NCI-H187 treated with DMSO at 0.1 percent for 48 hours (cell line): ENCODE results near the gene JAKMIP1.

Experiments
- DNase-seq: peaks from one replicate; lab custom pipeline; 2025; lab: John Stamatoyannopoulos, UW

JAKMIP1 gene

DNA sequence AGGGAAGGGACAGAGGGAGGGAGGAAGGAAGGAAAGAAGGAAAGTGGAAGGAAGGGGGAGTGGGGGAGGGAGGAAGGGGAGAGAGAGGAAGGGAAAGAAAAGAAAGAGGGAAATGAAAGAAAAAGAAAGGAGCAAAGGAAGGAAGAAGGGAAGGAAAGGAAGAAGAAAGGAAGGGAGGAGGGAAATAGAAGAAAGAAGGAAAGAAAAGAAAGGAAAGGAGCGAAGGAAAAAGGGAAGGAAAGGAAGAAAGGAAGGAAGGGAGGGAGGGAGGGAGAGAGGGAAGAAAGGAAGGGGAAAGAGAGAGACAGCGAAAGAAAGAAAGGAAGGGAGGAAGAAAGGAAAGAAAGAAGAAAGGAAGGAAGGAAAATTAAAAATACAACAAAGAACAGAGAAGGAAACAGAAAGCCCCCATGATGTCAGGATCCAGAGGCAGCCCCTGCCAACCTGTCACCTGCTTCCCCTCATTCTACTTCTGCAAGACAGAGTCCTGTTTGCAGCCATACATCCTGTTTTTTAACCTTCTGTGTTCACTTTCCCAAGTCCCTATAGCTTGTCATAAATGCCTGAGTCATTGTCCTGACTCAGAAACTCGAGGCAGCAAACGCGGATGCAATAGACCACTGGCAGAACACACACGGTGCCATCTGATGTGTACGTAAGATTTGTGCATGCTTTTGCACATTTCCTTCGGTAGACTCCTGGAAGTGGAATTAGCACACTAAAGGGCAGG is 105.2 kb downstream of the JAKMIP1 start:
- no peak for DNase-seq

DNA sequence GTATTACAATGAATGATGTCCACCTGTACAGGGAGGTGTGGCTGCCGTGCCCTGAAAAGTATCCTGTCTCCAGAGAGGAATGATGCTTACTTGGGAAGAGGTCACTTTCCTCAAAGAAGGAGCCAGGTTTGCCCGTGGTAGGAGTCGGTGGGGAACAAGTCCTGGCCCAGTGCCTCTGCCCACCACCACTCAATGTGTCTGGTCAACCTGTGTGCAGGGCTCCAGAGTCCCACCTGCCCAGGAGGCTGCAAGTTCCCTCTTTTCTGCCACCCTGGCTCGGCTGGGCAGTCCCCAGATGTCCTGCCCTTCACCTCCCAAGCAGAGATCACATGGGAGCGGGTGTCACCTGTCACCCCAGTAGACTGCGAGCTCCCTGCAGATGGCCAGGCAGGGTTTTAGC is 106.7 kb downstream of the JAKMIP1 start:
- no peak for DNase-seq

DNA sequence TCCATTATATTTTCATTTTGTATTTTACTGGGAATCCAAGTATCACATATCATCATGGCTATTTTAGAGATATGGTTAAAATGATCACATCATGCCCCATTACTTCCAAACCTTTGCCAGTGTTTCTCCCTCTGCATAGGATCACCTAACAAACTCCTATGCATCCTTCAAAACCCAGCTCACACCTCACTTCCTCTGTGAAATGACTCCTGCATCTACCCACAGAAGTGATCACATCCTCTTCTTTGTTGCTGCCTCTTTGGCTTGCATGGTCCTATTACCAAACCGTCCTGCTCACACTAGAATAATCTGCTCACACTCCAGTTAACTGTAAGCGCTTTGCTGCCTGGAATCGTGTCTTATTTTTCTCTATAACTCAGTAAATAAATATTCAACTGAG is 107.4 kb downstream of the JAKMIP1 start:
- no peak for DNase-seq

DNA sequence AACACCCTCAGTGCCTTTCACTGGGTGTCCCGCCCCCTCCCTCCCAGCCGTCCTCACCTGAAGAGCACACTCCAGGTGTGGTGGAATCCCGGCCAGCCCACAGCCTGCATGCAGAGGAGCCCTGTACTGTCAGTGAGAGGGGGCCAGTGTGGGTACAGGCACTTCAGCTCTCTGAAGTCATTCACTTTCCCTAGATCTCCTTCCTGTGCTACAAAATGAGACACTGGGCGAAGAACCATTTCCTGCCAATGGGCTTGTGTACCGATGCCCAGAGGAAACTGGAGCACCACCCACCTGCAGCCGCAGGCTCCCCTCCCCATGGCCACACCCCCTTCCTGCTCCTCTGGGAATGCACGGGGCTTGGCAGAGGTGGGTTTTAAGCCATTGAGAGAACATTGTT is 108.2 kb downstream of the JAKMIP1 start:
- no peak for DNase-seq

DNA sequence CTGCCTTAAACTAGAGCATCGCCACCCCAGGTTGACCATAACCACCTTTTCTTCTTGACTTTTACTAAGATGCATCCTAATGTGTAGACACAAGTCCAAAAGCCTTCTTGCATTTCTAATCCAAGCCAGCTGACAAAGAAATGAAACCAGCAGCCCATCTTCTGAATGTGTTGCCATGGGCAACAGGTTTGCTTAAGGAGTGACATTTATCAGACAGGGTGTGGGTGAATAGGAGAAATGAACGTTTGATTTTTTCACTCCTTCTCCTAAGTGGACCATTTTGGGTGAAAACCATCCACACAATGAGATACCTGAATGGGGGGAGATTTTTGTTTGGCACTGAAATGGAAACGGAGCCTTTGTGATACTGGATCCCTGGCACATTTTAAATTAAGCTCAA is 109.4 kb downstream of the JAKMIP1 start:
- DNase-seq = no peak

GRCh38 chr4:6088950-6089349 is 111.4 kb downstream of the JAKMIP1 start:
- DNase-seq = no peak

DNA sequence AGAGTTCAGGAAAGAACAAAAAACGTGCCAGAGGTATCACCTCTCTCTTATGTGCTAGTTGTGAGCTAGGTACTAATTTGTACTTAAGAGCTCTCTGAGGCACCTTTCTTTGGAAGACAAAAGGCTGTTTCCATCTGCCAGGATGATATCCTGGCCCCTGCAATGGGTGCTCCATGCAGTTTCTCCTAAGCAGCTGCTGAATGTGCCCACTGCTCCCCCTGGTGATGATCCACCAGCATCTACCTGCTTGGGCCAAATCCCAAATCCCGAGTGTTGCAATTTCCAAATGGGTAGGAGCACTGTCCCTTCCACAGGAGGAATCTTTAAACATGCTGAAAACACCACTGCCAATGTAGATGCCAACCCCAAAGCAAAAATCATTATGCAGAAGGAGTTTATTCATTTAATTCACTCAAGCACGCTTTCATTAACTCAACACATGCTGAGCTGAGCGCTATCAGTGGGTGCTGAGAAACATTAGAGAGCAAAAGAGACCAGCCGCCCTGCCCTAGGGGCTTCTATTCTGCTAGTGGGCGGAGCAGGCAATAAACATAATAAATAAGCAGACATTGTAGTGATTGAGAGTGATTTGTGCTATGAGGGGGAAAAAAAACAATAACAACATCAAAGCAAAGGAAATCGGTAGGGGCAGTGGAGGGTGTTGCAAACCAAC is 112.5 kb downstream of the JAKMIP1 start:
- no peak for DNase-seq

DNA sequence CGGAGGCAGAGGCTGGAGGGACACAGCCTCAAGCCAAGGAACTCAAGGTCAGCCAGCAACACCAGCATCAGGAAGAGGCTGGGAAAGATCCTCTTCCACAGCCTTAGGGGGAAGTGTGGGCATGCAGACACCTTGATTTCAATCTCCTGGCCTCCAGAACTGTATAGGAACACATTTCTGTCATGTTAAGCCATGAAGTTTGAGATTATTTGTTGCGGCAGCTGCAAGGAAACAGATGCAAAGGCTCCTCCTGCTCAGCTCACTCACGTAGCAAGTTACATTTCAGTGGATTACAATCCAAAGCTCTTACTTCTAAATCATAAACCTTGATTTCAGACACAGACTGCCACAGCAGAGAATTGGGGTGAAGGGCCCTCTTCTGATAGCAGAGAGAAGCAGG is 113.5 kb downstream of the JAKMIP1 start:
- no peak for DNase-seq

GRCh38 chr4:6085691-6086628 is 114.4 kb downstream of the JAKMIP1 start:
- no peak for DNase-seq

GRCh38 chr4:6085028-6085690 is 115.2 kb downstream of the JAKMIP1 start:
- no peak for DNase-seq

DNA sequence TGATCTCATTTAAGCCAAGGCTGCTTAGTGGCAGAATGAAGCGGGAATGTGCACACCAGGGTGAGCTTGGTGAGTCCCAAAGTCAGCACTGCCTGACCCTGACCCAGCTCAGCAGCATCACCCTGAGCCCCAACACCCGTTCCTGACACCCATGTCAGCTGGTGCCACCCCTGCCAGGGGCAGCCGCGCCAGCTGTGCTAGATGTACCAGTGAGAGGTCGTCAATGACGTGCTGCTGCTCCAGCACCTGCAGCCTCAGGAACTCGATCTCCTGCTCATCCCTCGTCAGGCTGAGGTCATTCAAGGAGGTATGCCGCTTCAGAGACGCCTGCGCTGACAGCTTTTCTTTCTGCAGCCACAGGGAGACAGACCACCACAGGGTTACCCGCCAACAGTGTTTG is 120.4 kb downstream of the JAKMIP1 start:
- DNase-seq = no peak

DNA sequence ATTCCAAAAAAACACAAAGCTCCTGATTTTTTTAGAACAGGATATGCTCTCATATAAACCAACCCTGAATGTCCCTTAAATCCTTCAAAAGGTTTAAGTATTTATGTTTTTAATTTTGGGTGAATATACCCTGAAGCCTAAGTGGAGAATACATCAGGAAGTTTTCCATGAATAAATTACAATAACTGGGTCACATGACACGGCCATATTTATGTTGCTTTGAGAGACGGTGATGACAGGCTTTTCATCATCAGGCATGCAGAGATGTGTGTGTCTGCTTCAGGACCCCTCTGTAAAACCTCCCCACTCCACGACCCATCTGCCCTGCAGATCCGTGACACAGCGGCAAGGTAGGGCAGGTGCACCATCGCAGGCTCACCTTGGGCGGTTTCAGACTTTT is 121.8 kb downstream of the JAKMIP1 start:
- DNase-seq = no peak

DNA sequence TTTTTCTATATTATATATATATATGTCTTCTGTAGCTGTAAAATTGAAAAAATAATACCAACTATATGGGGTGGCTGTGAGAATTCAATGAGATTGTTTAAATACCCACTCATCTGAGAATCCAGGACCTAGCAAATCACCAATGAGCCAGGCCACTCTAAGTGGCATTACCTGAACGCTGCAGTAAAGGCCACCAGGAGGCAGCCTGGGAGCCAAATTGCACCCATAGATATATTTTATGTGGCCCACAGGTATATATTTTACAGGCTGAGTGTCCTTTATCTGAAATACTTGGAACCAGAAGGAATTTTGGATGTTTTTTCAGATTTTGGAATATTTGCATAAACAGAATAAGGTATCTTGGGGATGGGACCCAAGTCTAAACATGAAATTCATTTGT is 124.0 kb downstream of the JAKMIP1 start:
- DNase-seq = no peak

GRCh38 chr4:6074758-6075157 is 125.6 kb downstream of the JAKMIP1 start:
- DNase-seq = no peak

DNA sequence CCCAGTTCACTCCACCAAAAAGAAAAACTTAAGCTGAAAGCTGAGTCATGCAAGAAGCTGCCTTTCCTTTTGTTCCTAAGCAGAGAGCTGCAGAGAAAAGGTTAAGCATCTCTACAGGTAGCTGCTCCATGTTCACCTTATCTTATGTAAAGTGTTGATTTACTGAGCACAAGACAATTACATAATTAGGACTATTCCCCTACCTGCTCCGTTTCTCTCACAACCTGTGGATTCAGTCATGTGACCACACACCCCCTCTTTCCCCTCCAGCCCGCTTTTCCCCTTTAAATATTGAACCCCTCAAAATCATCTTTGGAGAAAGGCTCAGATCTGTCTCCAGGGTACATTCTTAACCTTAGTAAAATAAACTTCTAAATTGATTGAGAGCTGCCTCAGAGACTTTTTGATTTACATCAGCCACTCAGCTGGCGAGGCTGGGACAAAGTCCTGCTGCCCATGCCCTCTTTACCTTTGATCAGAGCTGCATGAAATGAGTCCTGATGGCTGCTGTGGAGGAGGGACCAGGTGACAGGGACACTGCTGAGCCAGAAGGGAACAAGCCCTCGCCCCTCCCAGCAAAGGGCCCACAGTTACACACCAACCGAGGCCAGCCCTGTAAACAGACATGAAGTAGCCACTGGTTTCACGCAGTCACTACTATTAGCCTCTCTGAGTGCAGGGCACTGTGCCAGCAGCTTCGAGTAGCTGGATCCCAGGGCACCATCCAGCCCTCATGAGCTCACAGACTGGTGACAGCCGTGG is 128.2 kb downstream of the JAKMIP1 start:
- no peak for DNase-seq

- no peak for DNase-seq
These were observed 129.0 kb downstream of the JAKMIP1 start for GRCh38 chr4:6071191-6071958.

DNA sequence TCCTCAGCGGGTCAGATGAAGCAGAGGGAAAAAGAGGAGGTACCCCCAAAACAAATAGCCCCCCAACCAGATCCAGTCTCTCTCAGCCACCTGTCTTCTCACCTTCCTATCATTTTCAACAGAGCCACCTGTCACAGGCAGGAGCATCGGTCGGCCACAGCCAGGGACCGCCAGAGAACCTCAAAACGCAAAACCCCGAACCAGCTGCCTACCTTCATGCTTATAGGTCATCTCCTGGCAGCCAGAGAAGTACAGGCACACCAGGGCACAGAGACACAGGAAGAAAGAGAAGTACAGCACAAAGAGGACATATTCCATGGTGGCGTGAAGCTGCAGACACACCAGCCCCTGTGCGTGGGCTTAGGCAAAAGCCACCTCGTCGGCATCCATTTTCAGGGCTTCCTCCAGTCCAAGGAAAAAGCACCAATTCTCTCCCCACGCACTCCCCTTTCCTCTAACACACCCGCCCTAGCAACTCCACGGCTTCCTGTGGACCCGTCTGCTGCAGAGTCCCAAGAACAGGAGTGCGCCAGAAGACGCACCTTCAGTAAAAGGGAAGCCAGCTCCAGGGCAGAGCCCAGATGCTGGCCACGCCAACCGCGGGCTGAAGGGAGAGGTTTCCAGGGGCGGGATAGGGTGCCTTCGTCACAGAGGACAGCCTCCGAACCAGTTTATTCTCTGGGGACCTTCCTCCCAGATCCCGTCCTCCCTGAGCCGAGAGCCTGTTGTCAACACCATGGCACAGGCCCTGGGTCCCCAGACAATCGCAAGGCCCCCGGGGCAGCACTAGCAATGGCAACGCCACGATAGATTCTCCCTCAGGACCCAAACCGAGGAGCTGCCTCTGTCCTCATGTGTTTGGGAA is 130.3 kb downstream of the JAKMIP1 start:
- no peak for DNase-seq

GRCh38 chr4:6068986-6069385 is 131.4 kb downstream of the JAKMIP1 start:
- no peak for DNase-seq

- DNase-seq = no peak
These were observed 134.3 kb downstream of the JAKMIP1 start for GRCh38 chr4:6065934-6066590.
